H1 (cell line): ENCODE data around the gene ZNF132. TPM values are rescaled to one million over a fixed set of nuclear protein-coding genes. Genes with fewer than 3 reads are reported as not detected.

Experiments used
- ATF2 ChIP-seq: IDR thresholded peaks from 2 replicates; pipeline ENCODE4 v1.6.1; 2012; ENCODE audit warnings: low read length, inconsistent platforms
- CBX8 ChIP-seq: fragments of 300-800, 300-1000 bp; sonication (generic); IDR thresholded peaks from 2 replicates; pipeline ENCODE4 v1.7.1; 2016; ENCODE audit warnings: low read depth, low read length, borderline replicate concordance
- CEBPB ChIP-seq: IDR thresholded peaks from 2 replicates; pipeline ENCODE4 v1.6.1; 2012; ENCODE audit warnings: low read depth, low read length
- CHD2 ChIP-seq: IDR thresholded peaks from 2 replicates; pipeline ENCODE4 v1.6.1; 2012; ENCODE audit warnings: low read length, improper control_type of control experiment
- EZH2 ChIP-seq: fragments of 200-600 bp; sonication (generic); IDR thresholded peaks from 2 replicates; pipeline ENCODE4 v1.7.1; 2012; ENCODE audit warnings: low read depth, mild to moderate bottlenecking, moderate library complexity, low read length, inconsistent platforms; ENCODE audit not compliant: severe bottlenecking
- GABPA ChIP-seq: IDR thresholded peaks from 2 replicates; pipeline ENCODE4 v1.6.1; 2011; ENCODE audit warnings: mild to moderate bottlenecking, low read length, moderate library complexity, borderline replicate concordance; ENCODE audit not compliant: insufficient read depth
- HDAC2 ChIP-seq, 2 experiments: fragments of 300-600 bp in 1 of 2; sonication (generic) in 1 of 2; IDR thresholded peaks; 2 replicates each; pipeline ENCODE4 v1.6.1; 2011 to 2012; ENCODE audit warnings: low read depth in 2 of 2, low read length in 2 of 2, mild to moderate bottlenecking in 2 of 2, moderate library complexity in 2 of 2, borderline replicate concordance in 1 of 2, inconsistent platforms in 1 of 2
- JUN ChIP-seq: IDR thresholded peaks from 2 replicates; pipeline ENCODE4 v1.6.1; 2011; ENCODE audit warnings: low read depth, mild to moderate bottlenecking, improper control_type of control experiment, low read length
- KDM1A ChIP-seq: fragments of 200-600, 300-600 bp; sonication (generic); IDR thresholded peaks from 2 replicates; pipeline ENCODE4 v1.7.1; 2016; ENCODE audit warnings: mild to moderate bottlenecking, low read length, borderline replicate concordance
- PHF8 ChIP-seq: fragments of 200-600 bp; sonication (generic); conservative IDR thresholded peaks from 2 replicates; pipeline ENCODE4 v1.7.1; 2012; ENCODE audit warnings: low read depth, mild to moderate bottlenecking, inconsistent platforms, low read length, moderate library complexity
- POLR2A ChIP-seq, 2 experiments: IDR thresholded peaks; 1 replicate in 1 of 2; 2 replicates in 1 of 2; pipeline ENCODE4 v1.6.1; 2011; ENCODE audit warnings: low read depth in 2 of 2, low read length in 2 of 2, mild to moderate bottlenecking in 2 of 2; ENCODE audit errors: control extremely low read depth in 1 of 2
- POU5F1 ChIP-seq: IDR thresholded peaks from 2 replicates; pipeline ENCODE4 v1.6.1; 2011; ENCODE audit warnings: low read depth, mild to moderate bottlenecking, low read length, moderate library complexity
- RBBP5 ChIP-seq: IDR thresholded peaks from 2 replicates; pipeline ENCODE4 v1.7.1; 2012; ENCODE audit warnings: low read depth, mild to moderate bottlenecking, inconsistent platforms, low read length, moderate library complexity, borderline replicate concordance
- RFX5 ChIP-seq: IDR thresholded peaks from 2 replicates; pipeline ENCODE4 v1.6.1; 2011; ENCODE audit warnings: low read depth, low read length, improper control_type of control experiment, borderline replicate concordance
- SP1 ChIP-seq: IDR thresholded peaks from 2 replicates; pipeline ENCODE4 v1.6.1; 2011; ENCODE audit warnings: low read depth, low read length
- TAF1 ChIP-seq: IDR thresholded peaks from 2 replicates; pipeline ENCODE4 v1.6.1; 2011; ENCODE audit warnings: mild to moderate bottlenecking, low read depth, low read length
- TBP ChIP-seq: IDR thresholded peaks from 2 replicates; pipeline ENCODE4 v1.6.1; 2011; ENCODE audit warnings: low read depth, low read length, improper control_type of control experiment
- TCF12 ChIP-seq: IDR thresholded peaks from 2 replicates; pipeline ENCODE4 v1.6.1; 2011; ENCODE audit warnings: low read depth, mild to moderate bottlenecking, low read length
- YY1 ChIP-seq: IDR thresholded peaks from 2 replicates; pipeline ENCODE4 v1.6.1; 2011; ENCODE audit warnings: low read depth, mild to moderate bottlenecking, low read length
- polyA plus RNA-seq, 7 experiments: library from polyadenylated mRNA; depleted of rRNA in 3 of 7; stranded (reverse) in 5 of 7; unstranded in 2 of 7; fragments of >200 nt in 5 of 7; fragments of 200-250 nt in 2 of 7; gene quantifications; 1 replicate in 5 of 7; 2 replicates in 1 of 7; 4 replicates in 1 of 7; pipeline versions ENCODE4 v1.2.1 to v1.2.3, GENCODE V29; 2011 to 2013; ENCODE audit warnings: missing spikeins in 2 of 7, mixed read lengths in 2 of 7
- total RNA-seq: library from RNA; stranded (reverse); fragmentation: NEBNext Ultra II Directional; extraction: Animal tissue kit (Norgen Biotek cat#: 25700); gene quantifications from 2 replicates; pipeline ENCODE4 v1.2.1, GENCODE V29; 2021
- TF ChIP-seq, protein P1 (sequence below), 3 experiments: IDR thresholded peaks; 1 replicate in 2 of 3; 2 replicates in 1 of 3; pipeline versions ENCODE4 v1.5.1 to v1.6.1; 2011; ENCODE audit warnings: low read length in 3 of 3, mild to moderate bottlenecking in 3 of 3, inconsistent platforms in 2 of 3, low read depth in 1 of 3, moderate library complexity in 1 of 3; ENCODE audit not compliant: insufficient read depth in 1 of 3; ENCODE audit errors: control extremely low read depth in 1 of 3

The ZNF132 gene
- total and polyA plus RNA-seq, 2 of the 8 experiments (the other 6 are each of a cell fraction or from before 2014, with no cell fraction given), result 0.89 to 1.9 TPM

- TF ChIP-seq POU5F1 (no peak), RBBP5 (no peak; the same call in 1 of the 2 replicates), CHD2 (0 out of 2 replicates have a peak, but pooled peaks have one; percentile 29), SP1 (no peak), JUN (no peak), TBP (peak; percentile 87), YY1 (no peak), PHF8 (peak; percentile 89), CEBPB (no peak), POLR2A (IDR thresholded peaks at IDR 0.05; ENCODE audit: control extremely low read depth in 1 of 2, low read depth in 2 of 2, low read length in 2 of 2) (peak; percentile 85 to 90), CBX8 (no peak), EZH2 (no peak), GABPA (peak; percentile 14; the same call in 1 of the 2 replicates), RFX5 (no peak), TAF1 (peak; percentile 90), HDAC2 (IDR thresholded peaks at IDR 0.05; ENCODE audit: borderline replicate concordance in 1 of 2, low read depth in 2 of 2, low read length in 2 of 2) (no peak), ATF2 (no peak), KDM1A (no peak), TCF12 (no peak)
- TF ChIP-seq, protein P1, sequence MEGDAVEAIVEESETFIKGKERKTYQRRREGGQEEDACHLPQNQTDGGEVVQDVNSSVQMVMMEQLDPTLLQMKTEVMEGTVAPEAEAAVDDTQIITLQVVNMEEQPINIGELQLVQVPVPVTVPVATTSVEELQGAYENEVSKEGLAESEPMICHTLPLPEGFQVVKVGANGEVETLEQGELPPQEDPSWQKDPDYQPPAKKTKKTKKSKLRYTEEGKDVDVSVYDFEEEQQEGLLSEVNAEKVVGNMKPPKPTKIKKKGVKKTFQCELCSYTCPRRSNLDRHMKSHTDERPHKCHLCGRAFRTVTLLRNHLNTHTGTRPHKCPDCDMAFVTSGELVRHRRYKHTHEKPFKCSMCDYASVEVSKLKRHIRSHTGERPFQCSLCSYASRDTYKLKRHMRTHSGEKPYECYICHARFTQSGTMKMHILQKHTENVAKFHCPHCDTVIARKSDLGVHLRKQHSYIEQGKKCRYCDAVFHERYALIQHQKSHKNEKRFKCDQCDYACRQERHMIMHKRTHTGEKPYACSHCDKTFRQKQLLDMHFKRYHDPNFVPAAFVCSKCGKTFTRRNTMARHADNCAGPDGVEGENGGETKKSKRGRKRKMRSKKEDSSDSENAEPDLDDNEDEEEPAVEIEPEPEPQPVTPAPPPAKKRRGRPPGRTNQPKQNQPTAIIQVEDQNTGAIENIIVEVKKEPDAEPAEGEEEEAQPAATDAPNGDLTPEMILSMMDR (IDR thresholded peaks at IDR 0.05; ENCODE audit: control extremely low read depth in 1 of 3, insufficient read depth in 1 of 3, low read depth in 1 of 3, low read length in 3 of 3), result no peak
Observed at GRCh38 chr19:58408152-58409009, 31.6 kb downstream of the ZNF132 start, which contains the start of gene ZNF584 (continued).
